Upper lobe of left lung (tissue), 4 donors: Measurements from ENCODE around the gene OR10H5.

Experiments used
- EP300 ChIP-seq, 4 donors: sonication (generic); formaldehyde crosslinking; IDR thresholded peaks; one replicate each; pipeline ENCODE4 v1.5.1; 2017; ENCODE audit warnings: antibody characterized with exemption in 4 of 4, control low read depth in 2 of 4
- TF ChIP-seq, protein P1 (sequence below), 6 experiments: fragments of 450-650 bp in 4 of 6; fragments of 200-600 bp in 2 of 6; sonication (generic) in 2 of 6; IDR thresholded peaks; one replicate each; pipeline ENCODE4 v1.5.1; 2016 to 2019; ENCODE audit warnings: antibody characterized with exemption in 6 of 6

DNA sequence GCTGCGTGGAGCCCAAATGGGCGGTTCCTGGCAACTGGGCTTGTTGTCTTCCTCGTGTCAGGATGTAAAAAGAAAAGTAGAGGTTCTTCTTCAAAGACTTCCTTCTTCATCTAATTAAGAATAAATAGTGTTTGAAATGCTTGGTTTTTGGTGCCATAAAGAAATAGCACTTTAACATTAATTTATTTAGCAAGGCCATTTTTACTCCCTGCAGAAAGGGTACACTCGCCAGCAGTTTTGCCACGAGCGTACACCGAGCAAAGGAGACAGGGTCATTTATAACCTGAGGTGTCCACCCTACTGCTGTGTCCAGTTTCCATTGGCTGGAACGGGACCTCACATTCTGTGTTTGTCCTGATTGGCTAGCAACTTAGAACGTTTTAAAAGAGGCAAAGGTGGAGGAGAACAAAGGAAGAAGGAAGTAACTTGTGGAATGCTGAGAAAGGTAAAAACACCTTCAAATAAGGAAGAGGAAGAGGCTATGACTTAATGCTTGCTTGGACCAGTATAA lies 49.8 kb downstream of the OR10H5 start:
- TF ChIP-seq EP300 (IDR thresholded peaks at IDR 0.05): peak in 1 of 4 donors; percentile 2
- TF ChIP-seq, protein P1, sequence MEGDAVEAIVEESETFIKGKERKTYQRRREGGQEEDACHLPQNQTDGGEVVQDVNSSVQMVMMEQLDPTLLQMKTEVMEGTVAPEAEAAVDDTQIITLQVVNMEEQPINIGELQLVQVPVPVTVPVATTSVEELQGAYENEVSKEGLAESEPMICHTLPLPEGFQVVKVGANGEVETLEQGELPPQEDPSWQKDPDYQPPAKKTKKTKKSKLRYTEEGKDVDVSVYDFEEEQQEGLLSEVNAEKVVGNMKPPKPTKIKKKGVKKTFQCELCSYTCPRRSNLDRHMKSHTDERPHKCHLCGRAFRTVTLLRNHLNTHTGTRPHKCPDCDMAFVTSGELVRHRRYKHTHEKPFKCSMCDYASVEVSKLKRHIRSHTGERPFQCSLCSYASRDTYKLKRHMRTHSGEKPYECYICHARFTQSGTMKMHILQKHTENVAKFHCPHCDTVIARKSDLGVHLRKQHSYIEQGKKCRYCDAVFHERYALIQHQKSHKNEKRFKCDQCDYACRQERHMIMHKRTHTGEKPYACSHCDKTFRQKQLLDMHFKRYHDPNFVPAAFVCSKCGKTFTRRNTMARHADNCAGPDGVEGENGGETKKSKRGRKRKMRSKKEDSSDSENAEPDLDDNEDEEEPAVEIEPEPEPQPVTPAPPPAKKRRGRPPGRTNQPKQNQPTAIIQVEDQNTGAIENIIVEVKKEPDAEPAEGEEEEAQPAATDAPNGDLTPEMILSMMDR (IDR thresholded peaks at IDR 0.05): no peak
